Measurements from ENCODE around the gene ELOF1.
"Not testable (repeated sequence)": the region's sequence is repeated elsewhere in the genome, so short reads cannot be mapped to it uniquely, and the experiment has no call there.

The ELOF1 gene

GRCh38 chr19:11558881-11559828, at the start of gene ELOF1:
Gene ELOF1 (minus strand): TSS chr19:11559230. CDS start chr19:11554347, 4,883 bp downstream.
- FAIRE-seq: peak; percentile 67

GRCh38 chr19:11606484-11606883, 47.5 kb upstream of the ELOF1 start:
- no peak for FAIRE-seq

- not testable (repeated sequence) for FAIRE-seq
Observed at GRCh38 chr19:11599704-11600103, 40.7 kb upstream of the ELOF1 start.

- FAIRE-seq: no peak
Observed at GRCh38 chr19:11598746-11599145, 39.7 kb upstream of the ELOF1 start.

- no peak for FAIRE-seq
Observed at GRCh38 chr19:11598103-11598483, 39.1 kb upstream of the ELOF1 start.

GRCh38 chr19:11597202-11598102, 38.4 kb upstream of the ELOF1 start, which contains the start of gene ZNF627:
Gene ZNF627 (plus strand): TSS chr19:11597483. CDS start chr19:11597628, 145 bp downstream.
- FAIRE-seq: peak; percentile 92

- FAIRE-seq: no peak
Observed at GRCh38 chr19:11596156-11596555, 37.1 kb upstream of the ELOF1 start.

- FAIRE-seq: no peak
Observed at GRCh38 chr19:11594084-11594483, 35.1 kb upstream of the ELOF1 start.

- no peak for FAIRE-seq
Observed at GRCh38 chr19:11587975-11588631, 29.1 kb upstream of the ELOF1 start.

- FAIRE-seq: no peak
Observed at GRCh38 chr19:11587302-11587974, 28.4 kb upstream of the ELOF1 start.

- FAIRE-seq: no peak
Observed at GRCh38 chr19:11586331-11586730, 27.3 kb upstream of the ELOF1 start.

- no peak for FAIRE-seq
Observed at GRCh38 chr19:11581740-11582139, 22.7 kb upstream of the ELOF1 start.

- no peak for FAIRE-seq
Observed at GRCh38 chr19:11580116-11580515, 21.1 kb upstream of the ELOF1 start.

GRCh38 chr19:11578258-11579142, 19.5 kb upstream of the ELOF1 start:
- FAIRE-seq: no peak

- FAIRE-seq: no peak
Observed at GRCh38 chr19:11577451-11578257, 18.6 kb upstream of the ELOF1 start, which contains the start of gene ACP5. Gene ACP5 (minus strand): TSS chr19:11577645. CDS start chr19:11577317, 328 bp downstream.

GRCh38 chr19:11576227-11576626, 17.2 kb upstream of the ELOF1 start:
- FAIRE-seq: no peak

GRCh38 chr19:11574689-11575088, 15.7 kb upstream of the ELOF1 start:
- no peak for FAIRE-seq

- FAIRE-seq: not testable (repeated sequence)
Observed at GRCh38 chr19:11573763-11574162, 14.7 kb upstream of the ELOF1 start.

GRCh38 chr19:11573354-11573753, 14.3 kb upstream of the ELOF1 start:
- FAIRE-seq: not testable (repeated sequence)

- no peak for FAIRE-seq
Observed at GRCh38 chr19:11570039-11570462, 11.0 kb upstream of the ELOF1 start.

Measured in TTC549 (cell line).